ENCODE results near the gene C1orf115.

DNA sequence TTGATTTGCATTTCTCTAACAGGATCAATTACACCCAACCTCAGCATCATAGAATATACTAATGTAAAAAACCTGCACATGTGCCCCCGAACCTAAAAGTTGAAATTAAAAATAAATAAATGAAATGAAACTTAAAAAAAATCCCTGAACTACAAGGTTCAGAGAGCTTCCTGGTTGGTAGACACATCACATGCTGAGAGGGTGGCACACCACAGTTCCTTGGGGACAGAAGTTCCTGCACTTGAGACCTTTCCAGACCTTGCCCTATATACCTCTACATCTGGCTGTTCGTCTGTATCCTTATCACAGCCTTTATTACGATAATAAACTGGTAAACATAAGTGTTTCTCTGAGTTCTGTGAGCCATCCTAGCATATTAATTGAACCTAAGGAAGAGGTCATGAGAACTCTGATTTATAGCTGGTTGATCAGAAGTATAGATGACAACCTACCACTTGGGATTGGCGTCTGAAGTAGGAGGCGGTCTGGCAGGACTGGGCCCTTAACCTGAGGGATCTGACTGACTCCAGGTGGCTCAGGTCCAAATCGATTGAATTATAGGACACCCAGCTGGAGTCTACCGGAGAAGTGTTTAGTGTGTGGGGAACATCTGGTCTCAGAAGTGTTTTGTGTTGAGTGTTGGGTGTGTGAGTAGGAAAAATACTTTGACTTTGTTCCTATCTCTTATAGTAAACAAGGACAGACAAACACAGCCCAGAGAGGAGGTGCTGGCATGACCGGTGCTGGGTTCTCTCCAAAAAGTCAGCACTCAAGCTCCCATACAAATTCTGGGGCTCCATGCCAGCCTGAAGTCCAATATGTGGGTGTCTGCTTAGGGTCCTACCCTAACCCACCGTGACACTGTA, 19.0 kb downstream of the C1orf115 start:
- TF ChIP-seq EZH2 (IDR thresholded peaks at IDR 0.05; ENCODE audit: insufficient read depth, low read length) = no peak
- TF ChIP-seq, protein P1, sequence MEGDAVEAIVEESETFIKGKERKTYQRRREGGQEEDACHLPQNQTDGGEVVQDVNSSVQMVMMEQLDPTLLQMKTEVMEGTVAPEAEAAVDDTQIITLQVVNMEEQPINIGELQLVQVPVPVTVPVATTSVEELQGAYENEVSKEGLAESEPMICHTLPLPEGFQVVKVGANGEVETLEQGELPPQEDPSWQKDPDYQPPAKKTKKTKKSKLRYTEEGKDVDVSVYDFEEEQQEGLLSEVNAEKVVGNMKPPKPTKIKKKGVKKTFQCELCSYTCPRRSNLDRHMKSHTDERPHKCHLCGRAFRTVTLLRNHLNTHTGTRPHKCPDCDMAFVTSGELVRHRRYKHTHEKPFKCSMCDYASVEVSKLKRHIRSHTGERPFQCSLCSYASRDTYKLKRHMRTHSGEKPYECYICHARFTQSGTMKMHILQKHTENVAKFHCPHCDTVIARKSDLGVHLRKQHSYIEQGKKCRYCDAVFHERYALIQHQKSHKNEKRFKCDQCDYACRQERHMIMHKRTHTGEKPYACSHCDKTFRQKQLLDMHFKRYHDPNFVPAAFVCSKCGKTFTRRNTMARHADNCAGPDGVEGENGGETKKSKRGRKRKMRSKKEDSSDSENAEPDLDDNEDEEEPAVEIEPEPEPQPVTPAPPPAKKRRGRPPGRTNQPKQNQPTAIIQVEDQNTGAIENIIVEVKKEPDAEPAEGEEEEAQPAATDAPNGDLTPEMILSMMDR (IDR thresholded peaks at IDR 0.05; ENCODE audit: insufficient read depth, low read depth, low read length) = no peak

Measured in astrocyte (in vitro differentiated cells and primary cell).